GM21360 (cell line): Measurements from ENCODE around the gene PLXNC1.

ENCODE experiments used
- ATAC-seq: cut with Tn5 transposase; IDR thresholded peaks from one replicate; pipeline ENCODE4 v1.9.1; 2021; ENCODE audit warnings: mild to moderate bottlenecking, moderate library complexity; ENCODE audit not compliant: unreplicated experiment

Gene PLXNC1

DNA sequence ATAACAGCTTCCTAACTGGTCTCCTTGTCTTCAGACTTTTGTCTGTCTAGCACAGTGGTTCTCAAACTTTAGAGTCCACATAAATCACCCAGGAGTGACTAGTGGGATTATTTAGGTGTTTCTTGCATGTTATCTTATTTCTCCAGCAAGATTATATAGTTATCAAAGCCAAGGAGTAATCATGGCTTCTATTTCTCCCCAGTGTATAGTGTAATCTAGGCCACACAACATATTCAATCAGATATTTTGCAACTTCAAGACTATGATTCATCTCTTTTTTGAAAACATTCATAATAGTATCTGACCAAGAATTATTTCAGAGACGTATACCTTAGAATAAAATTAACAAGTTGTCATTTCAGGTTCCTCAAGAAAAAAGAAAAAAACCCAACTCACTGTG is 179.4 kb downstream of the PLXNC1 start:
- ATAC-seq = no peak

- ATAC-seq = no peak
These were observed 181.0 kb downstream of the PLXNC1 start for GRCh38 chr12:94329366-94329765.

GRCh38 chr12:94333396-94333795 is 185.0 kb downstream of the PLXNC1 start:
- ATAC-seq = no peak

DNA sequence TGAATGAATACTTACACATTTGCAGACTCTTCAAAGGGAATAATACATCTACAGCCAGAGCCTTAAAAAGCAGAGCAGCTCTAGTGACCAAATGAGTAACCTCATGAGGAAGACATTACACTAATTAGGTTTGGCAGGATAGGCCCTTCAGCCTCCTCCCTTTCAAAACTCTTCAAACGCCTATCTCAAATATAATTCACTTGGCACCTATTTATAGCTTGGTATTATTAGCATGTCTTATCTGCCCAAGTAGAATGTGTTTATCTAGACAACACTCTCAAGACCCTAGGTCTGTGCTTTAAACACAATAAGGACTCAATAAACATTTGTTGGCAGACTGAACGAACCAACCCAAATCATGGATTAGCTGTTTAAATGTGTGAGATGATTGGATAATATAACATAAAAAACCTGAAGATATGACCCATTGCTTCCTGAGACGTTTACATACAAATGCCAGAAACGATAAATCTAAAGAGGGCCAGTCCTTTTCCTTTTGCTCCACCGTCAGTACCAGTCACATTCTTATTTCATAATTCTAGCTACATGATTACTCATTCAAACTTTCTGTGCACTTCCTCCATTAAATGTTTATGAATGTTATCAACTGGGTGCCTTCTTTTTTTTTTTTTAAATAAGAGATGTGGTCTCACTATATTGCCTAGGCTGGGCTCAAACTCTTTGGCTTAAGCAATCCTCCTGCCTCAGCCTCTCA is 188.0 kb downstream of the PLXNC1 start:
- ATAC-seq = no peak

DNA sequence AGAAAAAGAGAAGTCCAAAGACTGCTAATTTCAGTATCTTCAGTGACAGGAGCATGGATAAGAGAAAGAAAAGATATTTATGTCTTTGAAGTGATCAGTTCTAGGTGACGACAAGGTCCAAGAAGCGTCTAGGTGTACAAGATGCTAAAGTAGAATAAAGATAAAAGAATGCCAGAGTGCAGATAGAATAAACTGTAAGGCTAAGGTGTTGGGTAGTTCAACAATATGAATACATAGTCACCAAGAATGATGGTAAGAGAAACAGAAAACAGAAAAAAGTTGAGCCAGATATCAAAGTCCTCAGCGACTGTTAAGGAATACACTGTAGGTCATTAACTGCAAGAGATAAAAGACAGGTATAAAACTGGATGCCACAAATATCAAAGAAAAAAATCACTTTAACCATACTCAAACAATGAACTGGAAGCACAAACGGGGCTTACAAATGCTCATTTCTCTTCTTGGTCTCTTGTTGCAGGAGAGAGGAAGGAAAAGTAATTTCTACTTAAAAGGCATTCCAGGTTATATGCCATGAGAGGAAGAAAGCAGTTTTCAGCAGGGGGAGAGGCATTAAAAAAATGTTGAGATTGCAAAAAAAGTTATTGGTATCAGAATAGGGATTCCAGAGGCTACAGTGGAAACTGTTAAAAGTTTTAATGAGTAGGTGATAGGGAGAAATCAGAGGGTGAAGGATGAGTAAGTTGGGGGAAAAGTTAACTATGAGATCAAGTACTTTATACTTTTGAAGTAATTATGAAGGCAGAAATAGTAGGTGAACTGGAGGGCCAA is 189.8 kb downstream of the PLXNC1 start:
- no peak for ATAC-seq

DNA sequence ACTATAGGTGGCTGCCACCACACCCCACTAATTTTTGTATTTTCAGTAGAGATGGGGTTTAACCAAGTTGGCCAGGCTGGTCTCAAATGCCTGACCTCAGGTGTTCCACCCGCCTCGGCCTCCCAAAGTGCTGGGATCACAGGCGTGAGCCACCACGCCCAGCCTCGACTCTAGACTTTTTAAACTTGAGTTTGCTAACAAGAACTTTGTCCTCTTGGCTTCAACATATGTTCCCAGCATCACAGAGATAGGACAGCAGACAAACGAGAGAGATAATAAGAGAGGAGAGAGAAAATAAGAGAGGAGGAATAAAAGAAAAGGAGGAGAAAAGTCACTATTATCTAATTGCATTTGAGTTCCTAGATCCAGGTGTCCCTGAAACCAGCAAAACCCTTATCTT is 192.2 kb downstream of the PLXNC1 start:
- ATAC-seq = no peak

DNA sequence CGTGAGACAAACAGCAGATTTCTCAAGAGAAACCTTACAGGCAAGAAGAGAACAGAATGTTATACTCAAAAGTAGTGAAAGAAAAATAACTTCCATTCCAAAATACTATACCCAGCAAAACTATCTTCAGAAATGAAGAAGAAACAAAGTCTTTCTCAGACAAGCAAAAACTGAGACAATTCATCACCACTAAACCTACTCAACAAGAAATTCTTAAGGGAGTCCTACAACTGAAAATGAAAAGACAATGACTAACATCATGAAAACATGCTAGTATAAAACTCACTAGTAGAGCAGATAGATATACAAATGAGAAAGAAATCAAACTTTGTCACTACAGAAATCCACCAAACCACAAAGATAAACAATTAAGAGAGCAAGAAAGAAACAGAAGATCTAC is 204.8 kb downstream of the PLXNC1 start:
- ATAC-seq = no peak
